ENCODE data around the gene C3orf22. TPM values are rescaled to one million over a fixed set of nuclear protein-coding genes. Genes with fewer than 3 reads are reported as not detected.

Gene C3orf22
- polyA plus RNA-seq, 1 donor (not counting 4 experiments of a cell fraction or from before 2014, with no cell fraction given): not detected

GRCh38 chr3:126521122-126521891 lies 37.4 kb downstream of the C3orf22 start:
- Histone ChIP-seq H4K20me1 (ENCODE audit: control insufficient read depth, extremely low read depth, insufficient read depth, low read length) (no peaks in the 10 kb centered on the region), H3K27ac (ENCODE audit: control insufficient read depth, insufficient read depth, low read length) (no peak overlapping the region), H3K4me1 (ENCODE audit: control insufficient read depth, extremely low read depth, insufficient read depth, low read length) (no peaks in the 10 kb centered on the region), H3K9ac (ENCODE audit: control insufficient read depth, extremely low read depth, insufficient read depth, low read length) (no peak overlapping the region), H3K9me1 (ENCODE audit: control insufficient read depth, extremely low read depth, insufficient read depth, low read length) (no peaks in the 10 kb centered on the region), H3K36me3 (ENCODE audit: control insufficient read depth in 2 of 2, extremely low read depth in 1 of 2, insufficient read depth in 2 of 2, low read length in 2 of 2) (no peaks in the 10 kb centered on the region), H3K4me3 (ENCODE audit: control insufficient read depth in 2 of 3, extremely low read depth in 1 of 3, insufficient read depth in 2 of 3, low read depth in 1 of 3, low read length in 3 of 3) (no peak overlapping the region), H3K79me2 (ENCODE audit: control insufficient read depth, insufficient read depth, low read length) (no peaks in the 10 kb centered on the region), H2AFZ (ENCODE audit: control insufficient read depth, low read length) (no peak overlapping the region), H3K27me3 (ENCODE audit: control insufficient read depth, extremely low read depth, insufficient read depth, low read length) (peaks cover 33% of the 10 kb centered on the region), H3K9me3 (ENCODE audit: control insufficient read depth, low read depth, low read length) (no peaks in the 10 kb centered on the region), H3K4me2 (ENCODE audit: control insufficient read depth, extremely low read depth, insufficient read depth, low read depth, low read length) (no peak overlapping the region)
- dilution Hi-C loops (cut with MboI; ENCODE audit: extremely low pct_ligation_motif_present, low sequenced_read_pairs): no loop called here
- FAIRE-seq: no peak
- TF ChIP-seq, protein P1, sequence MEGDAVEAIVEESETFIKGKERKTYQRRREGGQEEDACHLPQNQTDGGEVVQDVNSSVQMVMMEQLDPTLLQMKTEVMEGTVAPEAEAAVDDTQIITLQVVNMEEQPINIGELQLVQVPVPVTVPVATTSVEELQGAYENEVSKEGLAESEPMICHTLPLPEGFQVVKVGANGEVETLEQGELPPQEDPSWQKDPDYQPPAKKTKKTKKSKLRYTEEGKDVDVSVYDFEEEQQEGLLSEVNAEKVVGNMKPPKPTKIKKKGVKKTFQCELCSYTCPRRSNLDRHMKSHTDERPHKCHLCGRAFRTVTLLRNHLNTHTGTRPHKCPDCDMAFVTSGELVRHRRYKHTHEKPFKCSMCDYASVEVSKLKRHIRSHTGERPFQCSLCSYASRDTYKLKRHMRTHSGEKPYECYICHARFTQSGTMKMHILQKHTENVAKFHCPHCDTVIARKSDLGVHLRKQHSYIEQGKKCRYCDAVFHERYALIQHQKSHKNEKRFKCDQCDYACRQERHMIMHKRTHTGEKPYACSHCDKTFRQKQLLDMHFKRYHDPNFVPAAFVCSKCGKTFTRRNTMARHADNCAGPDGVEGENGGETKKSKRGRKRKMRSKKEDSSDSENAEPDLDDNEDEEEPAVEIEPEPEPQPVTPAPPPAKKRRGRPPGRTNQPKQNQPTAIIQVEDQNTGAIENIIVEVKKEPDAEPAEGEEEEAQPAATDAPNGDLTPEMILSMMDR (optimal IDR thresholded peaks at IDR 0.05 in 1 of 3, IDR thresholded peaks at IDR 0.05 in 1 of 3, conservative IDR thresholded peaks at IDR 0.05 in 1 of 3; ENCODE audit: extremely low read depth in 1 of 3, insufficient read depth in 2 of 3, low read length in 3 of 3): no peak
- TF ChIP-seq EZH2 (IDR thresholded peaks at IDR 0.05; ENCODE audit: low read length): no peak
- no peak for DNase-seq (ENCODE audit: low read depth, low spot score)

GRCh38 chr3:126519506-126520455 lies 39.0 kb downstream of the C3orf22 start:
- Histone ChIP-seq H3K4me2 (ENCODE audit: control insufficient read depth, extremely low read depth, insufficient read depth, low read depth, low read length) (no peak overlapping the region), H3K36me3 (ENCODE audit: control insufficient read depth in 2 of 2, extremely low read depth in 1 of 2, insufficient read depth in 2 of 2, low read length in 2 of 2) (no peaks in the 10 kb centered on the region), H3K4me1 (ENCODE audit: control insufficient read depth, extremely low read depth, insufficient read depth, low read length) (no peaks in the 10 kb centered on the region), H2AFZ (ENCODE audit: control insufficient read depth, low read length) (no peak overlapping the region), H3K4me3 (ENCODE audit: control insufficient read depth in 2 of 3, extremely low read depth in 1 of 3, insufficient read depth in 2 of 3, low read depth in 1 of 3, low read length in 3 of 3) (no peak overlapping the region), H3K27me3 (ENCODE audit: control insufficient read depth, extremely low read depth, insufficient read depth, low read length) (peaks cover 30% of the 10 kb centered on the region), H3K27ac (ENCODE audit: control insufficient read depth, insufficient read depth, low read length) (no peak overlapping the region), H3K9me1 (ENCODE audit: control insufficient read depth, extremely low read depth, insufficient read depth, low read length) (no peaks in the 10 kb centered on the region), H3K9ac (ENCODE audit: control insufficient read depth, extremely low read depth, insufficient read depth, low read length) (no peak overlapping the region), H3K9me3 (ENCODE audit: control insufficient read depth, low read depth, low read length) (no peaks in the 10 kb centered on the region), H3K79me2 (ENCODE audit: control insufficient read depth, insufficient read depth, low read length) (no peaks in the 10 kb centered on the region), H4K20me1 (ENCODE audit: control insufficient read depth, extremely low read depth, insufficient read depth, low read length) (no peaks in the 10 kb centered on the region)
- FAIRE-seq (no peak), DNase-seq (ENCODE audit: low read depth, low spot score) (no peak)
- dilution Hi-C loops (cut with MboI; ENCODE audit: extremely low pct_ligation_motif_present, low sequenced_read_pairs): no loop called here
- no peak for TF ChIP-seq EZH2 (IDR thresholded peaks at IDR 0.05; ENCODE audit: low read length)
- TF ChIP-seq, protein P1 (optimal IDR thresholded peaks at IDR 0.05 in 1 of 3, IDR thresholded peaks at IDR 0.05 in 1 of 3, conservative IDR thresholded peaks at IDR 0.05 in 1 of 3; ENCODE audit: extremely low read depth in 1 of 3, insufficient read depth in 2 of 3, low read length in 3 of 3): no peak
